Panc1 (cell line): ENCODE measurements around the gene PPP1R3F. TPM values are rescaled to one million over a fixed set of nuclear protein-coding genes. Genes with fewer than 3 reads are reported as not detected.

Source experiments
- ATAC-seq: fragments of 200-7000 bp; cut with Tn5 transposase; 2 replicates; pipeline ENCODE4 v1.9.1; 2020; ENCODE audit warnings: mild to moderate bottlenecking, moderate library complexity
- BruUV-seq: library from RNA; stranded (reverse); fragments of 400-500 nt; replicated peaks from 2 replicates; lab custom pipeline; 2021; lab: Mats Ljungman, UMichigan
- CTCF ChIA-PET: fragments of 300-600 bp; sonication (Branson Sonifier 250); formaldehyde crosslinking; loops from one replicate; lab custom pipeline; 2022; ENCODE audit warnings: antibody characterized with exemption; lab: Charles Lee
- POLR2A ChIA-PET: fragments of 300-600 bp; sonication (Branson Sonifier 250); formaldehyde crosslinking; loops from one replicate; lab custom pipeline; 2022; ENCODE audit warnings: antibody characterized with exemption; lab: Charles Lee
- DNase-seq: peaks from one replicate; pipeline ENCODE4 v3.0.0-alpha.2; 2010; ENCODE audit warnings: low read depth, low spot score
- H3K27ac ChIP-seq: 2 replicates; pipeline ENCODE4 v1.5.1; 2011; ENCODE audit warnings: mild to moderate bottlenecking, low read length, inconsistent platforms
- H3K27me3 ChIP-seq: fragments of 200-500 bp; sonication (Bioruptor generic); 2 replicates; pipeline ENCODE4 v1.6.0; 2014; ENCODE audit warnings: low read length, inconsistent platforms; ENCODE audit not compliant: control insufficient read depth, insufficient read depth
- H3K36me3 ChIP-seq: fragments of 200-500 bp; sonication (Bioruptor generic); 2 replicates; pipeline ENCODE4 v1.5.1; 2014; ENCODE audit warnings: inconsistent platforms, mild to moderate bottlenecking, low read length, moderate library complexity; ENCODE audit not compliant: control insufficient read depth, insufficient read depth
- H3K4me1 ChIP-seq: 2 replicates; pipeline ENCODE4 v1.5.1; 2011; ENCODE audit warnings: inconsistent platforms, mild to moderate bottlenecking, low read length, moderate library complexity; ENCODE audit not compliant: control insufficient read depth, insufficient read depth
- H3K4me3 ChIP-seq, 2 experiments: 2 replicates each; pipeline ENCODE4 v1.5.1; 2011 to 2012; ENCODE audit warnings: low read depth in 2 of 2, low read length in 2 of 2, mild to moderate bottlenecking in 2 of 2, inconsistent platforms in 1 of 2, moderate library complexity in 1 of 2
- H3K9me3 ChIP-seq: fragments of 200-500 bp; sonication (Bioruptor generic); 2 replicates; pipeline ENCODE4 v1.5.1; 2014; ENCODE audit warnings: low read depth, mild to moderate bottlenecking, inconsistent platforms, low read length, moderate library complexity; ENCODE audit not compliant: control insufficient read depth, insufficient read depth
- POLR2AphosphoS5 ChIP-seq: IDR thresholded peaks from 2 replicates; pipeline ENCODE4 v1.6.1; 2012; ENCODE audit warnings: mild to moderate bottlenecking, low read depth, low read length, moderate library complexity
- SIN3A ChIP-seq: IDR thresholded peaks from 2 replicates; pipeline ENCODE4 v1.6.1; 2012; ENCODE audit warnings: low read depth, mild to moderate bottlenecking, low read length, moderate library complexity, borderline replicate concordance; ENCODE audit not compliant: insufficient read depth
- TCF7L2 ChIP-seq: IDR thresholded peaks from 2 replicates; pipeline ENCODE4 v1.6.1; 2011; ENCODE audit warnings: mild to moderate bottlenecking, low read depth, low read length, inconsistent platforms
- in situ Hi-C: cut with HindIII; loops from 2 replicates; pipeline ENCODE4 v1.10.0; 2016; ENCODE audit warnings: low sequenced_read_pairs, low pct_unique_long_range_greater_than_20kb
- intact Hi-C: fragments of 100-400 bp; cut with micrococcal nuclease; formaldehyde crosslinking; loops from one replicate; pipeline ENCODE4 v1.10.0; 2022; ENCODE audit not compliant: unreplicated experiment
- total RNA-seq: library from RNA; stranded (reverse); gene quantifications from one replicate; pipeline ENCODE4 v1.2.1, GENCODE V29; 2021; ENCODE audit not compliant: unreplicated experiment
- TF ChIP-seq, protein P1 (sequence below): fragments of 450-650 bp; IDR thresholded peaks from 2 replicates; pipeline ENCODE4 v1.5.1; 2017; ENCODE audit warnings: mild to moderate bottlenecking
- TF ChIP-seq, protein P2 (sequence below), 2 experiments: IDR thresholded peaks; 2 replicates each; pipeline ENCODE4 v1.6.1; 2011 to 2012; ENCODE audit warnings: low read depth in 2 of 2, control low read depth in 1 of 2, low read length in 1 of 2, mild to moderate bottlenecking in 1 of 2, moderate library complexity in 1 of 2; ENCODE audit not compliant: insufficient read depth in 1 of 2

The PPP1R3F gene
- total RNA-seq, 1 experiment from 2014 or later, result 8.3 TPM

- DNase-seq (no peak), ATAC-seq (no peak)
- no peaks in the 10 kb centered on the region for H3K36me3 ChIP-seq
- BruUV-seq, result no TSS peak
- H3K9me3 ChIP-seq, result no peaks in the 10 kb centered on the region
- in situ Hi-C loops (no loop called here), intact Hi-C loops (no loop called here)
- no peak overlapping the region for H3K4me3 ChIP-seq
- CTCF ChIA-PET, result no interaction called here
- TF ChIP-seq TCF7L2, result no peak
- no peak for TF ChIP-seq SIN3A
- TF ChIP-seq, protein P1, sequence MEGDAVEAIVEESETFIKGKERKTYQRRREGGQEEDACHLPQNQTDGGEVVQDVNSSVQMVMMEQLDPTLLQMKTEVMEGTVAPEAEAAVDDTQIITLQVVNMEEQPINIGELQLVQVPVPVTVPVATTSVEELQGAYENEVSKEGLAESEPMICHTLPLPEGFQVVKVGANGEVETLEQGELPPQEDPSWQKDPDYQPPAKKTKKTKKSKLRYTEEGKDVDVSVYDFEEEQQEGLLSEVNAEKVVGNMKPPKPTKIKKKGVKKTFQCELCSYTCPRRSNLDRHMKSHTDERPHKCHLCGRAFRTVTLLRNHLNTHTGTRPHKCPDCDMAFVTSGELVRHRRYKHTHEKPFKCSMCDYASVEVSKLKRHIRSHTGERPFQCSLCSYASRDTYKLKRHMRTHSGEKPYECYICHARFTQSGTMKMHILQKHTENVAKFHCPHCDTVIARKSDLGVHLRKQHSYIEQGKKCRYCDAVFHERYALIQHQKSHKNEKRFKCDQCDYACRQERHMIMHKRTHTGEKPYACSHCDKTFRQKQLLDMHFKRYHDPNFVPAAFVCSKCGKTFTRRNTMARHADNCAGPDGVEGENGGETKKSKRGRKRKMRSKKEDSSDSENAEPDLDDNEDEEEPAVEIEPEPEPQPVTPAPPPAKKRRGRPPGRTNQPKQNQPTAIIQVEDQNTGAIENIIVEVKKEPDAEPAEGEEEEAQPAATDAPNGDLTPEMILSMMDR, result no peak
- TF ChIP-seq POLR2AphosphoS5, result no peak
- TF ChIP-seq, protein P2, sequence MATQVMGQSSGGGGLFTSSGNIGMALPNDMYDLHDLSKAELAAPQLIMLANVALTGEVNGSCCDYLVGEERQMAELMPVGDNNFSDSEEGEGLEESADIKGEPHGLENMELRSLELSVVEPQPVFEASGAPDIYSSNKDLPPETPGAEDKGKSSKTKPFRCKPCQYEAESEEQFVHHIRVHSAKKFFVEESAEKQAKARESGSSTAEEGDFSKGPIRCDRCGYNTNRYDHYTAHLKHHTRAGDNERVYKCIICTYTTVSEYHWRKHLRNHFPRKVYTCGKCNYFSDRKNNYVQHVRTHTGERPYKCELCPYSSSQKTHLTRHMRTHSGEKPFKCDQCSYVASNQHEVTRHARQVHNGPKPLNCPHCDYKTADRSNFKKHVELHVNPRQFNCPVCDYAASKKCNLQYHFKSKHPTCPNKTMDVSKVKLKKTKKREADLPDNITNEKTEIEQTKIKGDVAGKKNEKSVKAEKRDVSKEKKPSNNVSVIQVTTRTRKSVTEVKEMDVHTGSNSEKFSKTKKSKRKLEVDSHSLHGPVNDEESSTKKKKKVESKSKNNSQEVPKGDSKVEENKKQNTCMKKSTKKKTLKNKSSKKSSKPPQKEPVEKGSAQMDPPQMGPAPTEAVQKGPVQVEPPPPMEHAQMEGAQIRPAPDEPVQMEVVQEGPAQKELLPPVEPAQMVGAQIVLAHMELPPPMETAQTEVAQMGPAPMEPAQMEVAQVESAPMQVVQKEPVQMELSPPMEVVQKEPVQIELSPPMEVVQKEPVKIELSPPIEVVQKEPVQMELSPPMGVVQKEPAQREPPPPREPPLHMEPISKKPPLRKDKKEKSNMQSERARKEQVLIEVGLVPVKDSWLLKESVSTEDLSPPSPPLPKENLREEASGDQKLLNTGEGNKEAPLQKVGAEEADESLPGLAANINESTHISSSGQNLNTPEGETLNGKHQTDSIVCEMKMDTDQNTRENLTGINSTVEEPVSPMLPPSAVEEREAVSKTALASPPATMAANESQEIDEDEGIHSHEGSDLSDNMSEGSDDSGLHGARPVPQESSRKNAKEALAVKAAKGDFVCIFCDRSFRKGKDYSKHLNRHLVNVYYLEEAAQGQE (IDR thresholded peaks at IDR 0.05; ENCODE audit: insufficient read depth in 1 of 2, low read depth in 2 of 2, low read length in 1 of 2), result no peak
- H3K27ac ChIP-seq, result no peak overlapping the region
- POLR2A ChIA-PET, result no interaction called here
- H3K4me1 ChIP-seq, result no peaks in the 10 kb centered on the region
- no peaks in the 10 kb centered on the region for H3K27me3 ChIP-seq
These were observed 10.9 kb upstream of the PPP1R3F start for GRCh38 chrX:49258749-49259124.

DNA sequence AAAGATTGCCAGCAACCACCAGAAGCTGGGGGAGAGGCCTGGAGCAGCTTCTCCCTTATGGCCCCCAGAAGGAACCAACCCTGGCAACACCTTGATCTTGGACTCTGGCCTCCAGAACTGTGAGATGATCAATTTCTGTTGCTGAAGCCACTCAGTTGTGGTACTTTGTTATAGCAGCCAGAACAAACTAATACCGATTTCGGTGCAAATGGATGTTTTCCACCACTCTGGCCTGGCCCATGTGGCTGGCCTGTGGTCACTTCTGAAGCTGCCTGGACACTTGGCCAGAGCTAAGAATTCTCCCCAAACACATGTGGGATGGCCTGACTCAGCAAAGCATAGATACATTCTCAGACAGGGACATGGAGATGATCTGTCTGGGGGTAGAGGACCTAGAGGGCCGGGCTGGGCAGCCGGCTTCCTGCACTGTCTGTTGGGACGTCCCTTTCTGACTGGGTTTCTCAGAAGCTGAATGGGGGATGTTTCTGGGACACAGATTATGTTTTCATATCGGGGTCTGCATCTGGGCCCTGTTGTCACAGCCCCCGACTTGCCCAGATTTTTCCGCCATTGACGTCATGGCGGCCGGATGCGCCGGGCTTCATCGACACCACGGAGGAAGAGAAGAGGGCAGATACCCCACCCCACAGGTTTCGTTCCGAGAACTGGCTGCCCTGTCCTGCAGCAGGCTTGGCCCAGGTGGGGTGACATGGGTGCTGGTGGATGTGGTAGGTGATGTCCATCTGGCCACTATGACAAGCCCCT, 9.2 kb upstream of the PPP1R3F start:
- H3K4me1 ChIP-seq, result no peaks in the 10 kb centered on the region
- H3K27me3 ChIP-seq, result no peaks in the 10 kb centered on the region
- H3K4me3 ChIP-seq, result no peak overlapping the region
- H3K9me3 ChIP-seq, result no peaks in the 10 kb centered on the region
- no peak overlapping the region for H3K27ac ChIP-seq
- TF ChIP-seq POLR2AphosphoS5, result no peak
- TF ChIP-seq TCF7L2, result no peak
- TF ChIP-seq, protein P1, result no peak
- TF ChIP-seq, protein P2 (IDR thresholded peaks at IDR 0.05; ENCODE audit: insufficient read depth in 1 of 2, low read depth in 2 of 2, low read length in 1 of 2), result no peak
- no peak for TF ChIP-seq SIN3A
- DNase-seq (no peak), ATAC-seq (no peak)
- ChIA-PET POLR2A (no interaction called here), CTCF (no interaction called here)
- H3K36me3 ChIP-seq, result no peaks in the 10 kb centered on the region
- BruUV-seq, result no TSS peak
- in situ Hi-C loops (no loop called here), intact Hi-C loops (no loop called here)
